ENCODE measurements around the gene ATAD2B.

ATAD2B gene

GRCh38 chr2:23836971-23837565 is 89.9 kb downstream of the ATAD2B start:
- no peak for DNase-seq

GRCh38 chr2:23836505-23836904 is 90.4 kb downstream of the ATAD2B start:
- no peak for DNase-seq

GRCh38 chr2:23835988-23836387 is 90.9 kb downstream of the ATAD2B start:
- no peak for DNase-seq

- DNase-seq: no peak
These were observed 91.5 kb downstream of the ATAD2B start for GRCh38 chr2:23835423-23835822.

- no peak for DNase-seq
These were observed 97.9 kb downstream of the ATAD2B start for GRCh38 chr2:23828986-23829385.

- DNase-seq: no peak
These were observed 98.5 kb downstream of the ATAD2B start for GRCh38 chr2:23828256-23828980.

- DNase-seq: no peak
These were observed 99.6 kb downstream of the ATAD2B start for GRCh38 chr2:23827287-23827686.

- no peak for DNase-seq
These were observed 100.2 kb downstream of the ATAD2B start for GRCh38 chr2:23826771-23827170.

GRCh38 chr2:23826040-23826439 is 100.9 kb downstream of the ATAD2B start:
- peak; percentile 37 to 73 for DNase-seq

- DNase-seq: peak; percentile 30 to 63
These were observed 102.1 kb downstream of the ATAD2B start for GRCh38 chr2:23824777-23825212.

GRCh38 chr2:23823863-23824262 is 103.1 kb downstream of the ATAD2B start:
- DNase-seq: no peak

- no peak for DNase-seq
These were observed 112.0 kb downstream of the ATAD2B start for GRCh38 chr2:23814963-23815362.

GRCh38 chr2:23813438-23813837 is 113.5 kb downstream of the ATAD2B start:
- DNase-seq: no peak

- DNase-seq: no peak
These were observed 117.8 kb downstream of the ATAD2B start for GRCh38 chr2:23809150-23809549.

- no peak for DNase-seq
These were observed 120.2 kb downstream of the ATAD2B start for GRCh38 chr2:23806665-23807249.

- DNase-seq: no peak
These were observed 120.7 kb downstream of the ATAD2B start for GRCh38 chr2:23806201-23806600.

- peak in 1 of 2 donors; percentile 6 for DNase-seq
These were observed 122.9 kb downstream of the ATAD2B start for GRCh38 chr2:23803965-23804542.

GRCh38 chr2:23803264-23803964 is 123.5 kb downstream of the ATAD2B start:
- no peak for DNase-seq

- DNase-seq: peak; percentile 78 to 93
These were observed 125.5 kb downstream of the ATAD2B start for GRCh38 chr2:23801396-23801795.

GRCh38 chr2:23794234-23794633 is 132.7 kb downstream of the ATAD2B start:
- DNase-seq: no peak

GRCh38 chr2:23793476-23793875 is 133.4 kb downstream of the ATAD2B start:
- peak; percentile 32 to 54 for DNase-seq

GRCh38 chr2:23791030-23791429 is 135.9 kb downstream of the ATAD2B start:
- DNase-seq: no peak

- DNase-seq: no peak
These were observed 137.9 kb downstream of the ATAD2B start for GRCh38 chr2:23789012-23789411.
